ENCODE results near the gene MDFIC. TPM values are rescaled to one million over a fixed set of nuclear protein-coding genes. Genes with fewer than 3 reads are reported as not detected.

Gene MDFIC
- total RNA-seq, 1 experiment from 2014 or later: 7.3 TPM

DNA sequence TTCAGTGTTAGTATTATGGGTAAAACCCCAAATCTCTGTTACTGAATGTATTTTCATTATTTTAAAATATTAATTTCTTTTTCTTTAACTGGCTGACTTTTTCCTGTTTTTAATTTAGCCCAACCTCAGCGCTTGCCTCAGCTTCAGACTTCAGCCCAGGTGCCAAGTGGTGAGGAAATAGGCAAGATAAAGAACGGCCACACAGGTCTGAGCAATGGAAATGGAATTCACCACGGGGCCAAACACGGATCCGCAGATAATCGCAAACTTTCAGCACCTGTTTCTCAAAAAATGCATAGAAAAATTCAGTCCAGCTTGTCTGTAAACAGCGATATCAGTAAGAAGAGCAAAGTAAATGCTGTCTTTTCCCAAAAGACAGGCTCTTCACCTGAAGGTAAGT lies 57.5 kb downstream of the MDFIC start:
- intact Hi-C loops (cut with micrococcal nuclease; ENCODE audit: unreplicated experiment): no loop called here
- Histone ChIP-seq H3K27ac (ENCODE audit: low read length) (no peak overlapping the region), H3K4me3 (ENCODE audit: low read depth in 2 of 2, low read length in 2 of 2) (no peak overlapping the region), H3K4me1 (ENCODE audit: control insufficient read depth, insufficient read depth, low read length) (no peaks in the 10 kb centered on the region), H3K9me3 (ENCODE audit: control insufficient read depth, insufficient read depth, low read depth, low read length) (no peaks in the 10 kb centered on the region), H3K36me3 (ENCODE audit: control insufficient read depth, insufficient read depth, low read length) (no peaks in the 10 kb centered on the region; the same call in 1 of the 2 replicates), H3K27me3 (ENCODE audit: control insufficient read depth, insufficient read depth, low read length) (no peaks in the 10 kb centered on the region)
- in situ Hi-C loops (cut with HindIII; ENCODE audit: low pct_unique_long_range_greater_than_20kb, low sequenced_read_pairs): no loop called here
- DNase-seq (ENCODE audit: low read depth, low spot score): no peak
- BruUV-seq (replicated peaks): no TSS peak
- ChIA-PET CTCF (no interaction called here), POLR2A (no interaction called here)
- ATAC-seq: no peak
- TF ChIP-seq, protein P1, sequence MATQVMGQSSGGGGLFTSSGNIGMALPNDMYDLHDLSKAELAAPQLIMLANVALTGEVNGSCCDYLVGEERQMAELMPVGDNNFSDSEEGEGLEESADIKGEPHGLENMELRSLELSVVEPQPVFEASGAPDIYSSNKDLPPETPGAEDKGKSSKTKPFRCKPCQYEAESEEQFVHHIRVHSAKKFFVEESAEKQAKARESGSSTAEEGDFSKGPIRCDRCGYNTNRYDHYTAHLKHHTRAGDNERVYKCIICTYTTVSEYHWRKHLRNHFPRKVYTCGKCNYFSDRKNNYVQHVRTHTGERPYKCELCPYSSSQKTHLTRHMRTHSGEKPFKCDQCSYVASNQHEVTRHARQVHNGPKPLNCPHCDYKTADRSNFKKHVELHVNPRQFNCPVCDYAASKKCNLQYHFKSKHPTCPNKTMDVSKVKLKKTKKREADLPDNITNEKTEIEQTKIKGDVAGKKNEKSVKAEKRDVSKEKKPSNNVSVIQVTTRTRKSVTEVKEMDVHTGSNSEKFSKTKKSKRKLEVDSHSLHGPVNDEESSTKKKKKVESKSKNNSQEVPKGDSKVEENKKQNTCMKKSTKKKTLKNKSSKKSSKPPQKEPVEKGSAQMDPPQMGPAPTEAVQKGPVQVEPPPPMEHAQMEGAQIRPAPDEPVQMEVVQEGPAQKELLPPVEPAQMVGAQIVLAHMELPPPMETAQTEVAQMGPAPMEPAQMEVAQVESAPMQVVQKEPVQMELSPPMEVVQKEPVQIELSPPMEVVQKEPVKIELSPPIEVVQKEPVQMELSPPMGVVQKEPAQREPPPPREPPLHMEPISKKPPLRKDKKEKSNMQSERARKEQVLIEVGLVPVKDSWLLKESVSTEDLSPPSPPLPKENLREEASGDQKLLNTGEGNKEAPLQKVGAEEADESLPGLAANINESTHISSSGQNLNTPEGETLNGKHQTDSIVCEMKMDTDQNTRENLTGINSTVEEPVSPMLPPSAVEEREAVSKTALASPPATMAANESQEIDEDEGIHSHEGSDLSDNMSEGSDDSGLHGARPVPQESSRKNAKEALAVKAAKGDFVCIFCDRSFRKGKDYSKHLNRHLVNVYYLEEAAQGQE (IDR thresholded peaks at IDR 0.05; ENCODE audit: insufficient read depth in 1 of 2, low read depth in 2 of 2, low read length in 1 of 2): no peak

DNA sequence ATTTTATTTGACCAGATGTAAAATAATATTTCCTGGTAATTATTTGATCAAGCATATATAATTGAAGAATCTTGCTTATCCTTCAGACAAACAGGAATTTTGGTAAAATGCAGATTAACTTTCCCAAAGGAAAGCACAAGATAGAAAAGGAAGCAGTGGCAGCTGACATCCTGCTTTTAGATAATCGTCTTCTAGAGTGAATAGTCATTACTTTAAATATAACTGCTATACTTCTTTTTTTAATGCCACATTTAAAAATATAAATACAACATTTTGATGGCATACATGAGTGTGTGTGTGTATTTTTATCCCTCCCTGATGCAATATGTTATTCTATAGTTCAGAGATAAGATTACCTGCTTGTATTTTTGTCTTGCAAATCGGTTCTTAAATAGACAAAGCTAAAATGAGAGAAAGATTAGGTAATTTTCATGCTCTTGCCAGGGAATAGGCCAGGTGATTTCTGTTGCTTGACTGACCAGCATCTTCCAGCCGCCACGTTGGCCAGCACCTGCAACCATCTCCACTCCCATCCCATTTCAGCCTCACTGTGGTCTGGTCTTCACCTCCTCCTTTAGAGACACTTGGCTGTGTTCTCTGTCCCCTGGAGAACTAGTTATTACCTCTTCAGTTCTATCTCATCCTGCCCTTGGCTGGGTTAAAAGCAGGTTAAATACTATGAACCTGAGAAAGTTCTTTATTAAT lies 58.1 kb downstream of the MDFIC start:
- in situ Hi-C loops (cut with HindIII; ENCODE audit: low pct_unique_long_range_greater_than_20kb, low sequenced_read_pairs): no loop called here
- Histone ChIP-seq H3K27me3 (ENCODE audit: control insufficient read depth, insufficient read depth, low read length) (no peaks in the 10 kb centered on the region), H3K9me3 (ENCODE audit: control insufficient read depth, insufficient read depth, low read depth, low read length) (no peaks in the 10 kb centered on the region), H3K27ac (ENCODE audit: low read length) (no peak overlapping the region), H3K36me3 (ENCODE audit: control insufficient read depth, insufficient read depth, low read length) (no peaks in the 10 kb centered on the region; the same call in 1 of the 2 replicates), H3K4me3 (ENCODE audit: low read depth in 2 of 2, low read length in 2 of 2) (no peak overlapping the region), H3K4me1 (ENCODE audit: control insufficient read depth, insufficient read depth, low read length) (no peaks in the 10 kb centered on the region)
- BruUV-seq (replicated peaks): no TSS peak
- intact Hi-C loops (cut with micrococcal nuclease; ENCODE audit: unreplicated experiment): no loop called here
- POLR2A ChIA-PET: no interaction called here
- ATAC-seq (no peak), DNase-seq (ENCODE audit: low read depth, low spot score) (no peak)
- TF ChIP-seq POLR2AphosphoS5 (IDR thresholded peaks at IDR 0.05; ENCODE audit: low read depth, low read length): no peak
- TF ChIP-seq SIN3A (IDR thresholded peaks at IDR 0.05; ENCODE audit: borderline replicate concordance, insufficient read depth, low read depth, low read length): no peak
- CTCF ChIA-PET: no interaction called here

DNA sequence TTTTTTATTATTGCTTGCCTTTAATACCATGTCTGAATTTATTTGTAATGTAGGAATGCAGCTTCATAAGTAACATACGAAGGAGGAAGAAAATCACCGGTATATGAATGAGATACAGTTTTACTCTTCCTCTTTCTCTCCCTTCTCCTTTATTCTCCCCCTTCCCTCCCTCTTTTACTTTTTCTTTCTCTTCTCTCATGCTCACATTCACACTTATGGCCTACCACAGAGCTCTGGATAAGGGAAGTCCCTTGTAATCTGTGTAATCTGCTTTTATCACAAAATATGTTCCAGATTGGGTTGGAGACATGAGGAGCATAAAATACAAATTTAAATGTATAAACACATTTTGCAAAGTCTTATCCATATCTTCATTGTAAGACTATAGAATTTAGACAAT lies 59.4 kb downstream of the MDFIC start:
- TF ChIP-seq POLR2AphosphoS5 (IDR thresholded peaks at IDR 0.05; ENCODE audit: low read depth, low read length) (no peak), SIN3A (IDR thresholded peaks at IDR 0.05; ENCODE audit: borderline replicate concordance, insufficient read depth, low read depth, low read length) (no peak), TCF7L2 (IDR thresholded peaks at IDR 0.05; ENCODE audit: low read depth, low read length) (no peak)
- TF ChIP-seq, protein P1 (IDR thresholded peaks at IDR 0.05; ENCODE audit: insufficient read depth in 1 of 2, low read depth in 2 of 2, low read length in 1 of 2): no peak
- TF ChIP-seq, protein P2, sequence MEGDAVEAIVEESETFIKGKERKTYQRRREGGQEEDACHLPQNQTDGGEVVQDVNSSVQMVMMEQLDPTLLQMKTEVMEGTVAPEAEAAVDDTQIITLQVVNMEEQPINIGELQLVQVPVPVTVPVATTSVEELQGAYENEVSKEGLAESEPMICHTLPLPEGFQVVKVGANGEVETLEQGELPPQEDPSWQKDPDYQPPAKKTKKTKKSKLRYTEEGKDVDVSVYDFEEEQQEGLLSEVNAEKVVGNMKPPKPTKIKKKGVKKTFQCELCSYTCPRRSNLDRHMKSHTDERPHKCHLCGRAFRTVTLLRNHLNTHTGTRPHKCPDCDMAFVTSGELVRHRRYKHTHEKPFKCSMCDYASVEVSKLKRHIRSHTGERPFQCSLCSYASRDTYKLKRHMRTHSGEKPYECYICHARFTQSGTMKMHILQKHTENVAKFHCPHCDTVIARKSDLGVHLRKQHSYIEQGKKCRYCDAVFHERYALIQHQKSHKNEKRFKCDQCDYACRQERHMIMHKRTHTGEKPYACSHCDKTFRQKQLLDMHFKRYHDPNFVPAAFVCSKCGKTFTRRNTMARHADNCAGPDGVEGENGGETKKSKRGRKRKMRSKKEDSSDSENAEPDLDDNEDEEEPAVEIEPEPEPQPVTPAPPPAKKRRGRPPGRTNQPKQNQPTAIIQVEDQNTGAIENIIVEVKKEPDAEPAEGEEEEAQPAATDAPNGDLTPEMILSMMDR (IDR thresholded peaks at IDR 0.05): no peak
- in situ Hi-C loops (cut with HindIII; ENCODE audit: low pct_unique_long_range_greater_than_20kb, low sequenced_read_pairs): no loop called here
- H3K36me3 ChIP-seq (ENCODE audit: control insufficient read depth, insufficient read depth, low read length): no peaks in the 10 kb centered on the region; the same call in 1 of the 2 replicates
- DNase-seq (ENCODE audit: low read depth, low spot score): no peak
- intact Hi-C loops (cut with micrococcal nuclease; ENCODE audit: unreplicated experiment): no loop called here
- ChIA-PET POLR2A (no interaction called here), CTCF (no interaction called here)
- no TSS peak for BruUV-seq (replicated peaks)
- no peak overlapping the region for H3K4me3 ChIP-seq (ENCODE audit: low read depth in 2 of 2, low read length in 2 of 2)
- no peaks in the 10 kb centered on the region for H3K27me3 ChIP-seq (ENCODE audit: control insufficient read depth, insufficient read depth, low read length)
- ATAC-seq: no peak
- H3K4me1 ChIP-seq (ENCODE audit: control insufficient read depth, insufficient read depth, low read length): no peaks in the 10 kb centered on the region
- H3K9me3 ChIP-seq (ENCODE audit: control insufficient read depth, insufficient read depth, low read depth, low read length): no peaks in the 10 kb centered on the region
- no peak overlapping the region for H3K27ac ChIP-seq (ENCODE audit: low read length)
